Ishikawa (cell line): ENCODE data around the gene SLC29A1.

Experiments
- CEBPB ChIP-seq: IDR thresholded peaks from 2 replicates; pipeline ENCODE4 v1.6.1; 2012
- RAD21 ChIP-seq: IDR thresholded peaks from 2 replicates; pipeline ENCODE4 v1.6.1; 2012; ENCODE audit warnings: low read depth
- REST ChIP-seq: IDR thresholded peaks from 2 replicates; pipeline ENCODE4 v1.6.1; 2012; ENCODE audit warnings: low read depth, mild to moderate bottlenecking
- TAF1 ChIP-seq: IDR thresholded peaks from 2 replicates; pipeline ENCODE4 v1.6.1; 2012; ENCODE audit warnings: low read depth, mild to moderate bottlenecking
- YY1 ChIP-seq: IDR thresholded peaks from 2 replicates; pipeline ENCODE4 v1.6.1; 2012; ENCODE audit warnings: low read depth

- no peak for TF ChIP-seq RAD21
- TF ChIP-seq CEBPB: no peak
- no peak for TF ChIP-seq YY1
- no peak for TF ChIP-seq REST
- no peak for TF ChIP-seq TAF1
Observed at GRCh38 chr6:44228836-44229235, 5.4 kb downstream of the SLC29A1 start.
